ENCODE measurements around the gene SPATA2L. TPM values are rescaled to one million over a fixed set of nuclear protein-coding genes. Genes with fewer than 3 reads are reported as not detected.

SPATA2L gene
- total and polyA plus RNA-seq, 2 of the 13 experiments (the other 11 are each of a cell fraction or from before 2014, with no cell fraction given), result 9.1 to 20.7 TPM

DNA sequence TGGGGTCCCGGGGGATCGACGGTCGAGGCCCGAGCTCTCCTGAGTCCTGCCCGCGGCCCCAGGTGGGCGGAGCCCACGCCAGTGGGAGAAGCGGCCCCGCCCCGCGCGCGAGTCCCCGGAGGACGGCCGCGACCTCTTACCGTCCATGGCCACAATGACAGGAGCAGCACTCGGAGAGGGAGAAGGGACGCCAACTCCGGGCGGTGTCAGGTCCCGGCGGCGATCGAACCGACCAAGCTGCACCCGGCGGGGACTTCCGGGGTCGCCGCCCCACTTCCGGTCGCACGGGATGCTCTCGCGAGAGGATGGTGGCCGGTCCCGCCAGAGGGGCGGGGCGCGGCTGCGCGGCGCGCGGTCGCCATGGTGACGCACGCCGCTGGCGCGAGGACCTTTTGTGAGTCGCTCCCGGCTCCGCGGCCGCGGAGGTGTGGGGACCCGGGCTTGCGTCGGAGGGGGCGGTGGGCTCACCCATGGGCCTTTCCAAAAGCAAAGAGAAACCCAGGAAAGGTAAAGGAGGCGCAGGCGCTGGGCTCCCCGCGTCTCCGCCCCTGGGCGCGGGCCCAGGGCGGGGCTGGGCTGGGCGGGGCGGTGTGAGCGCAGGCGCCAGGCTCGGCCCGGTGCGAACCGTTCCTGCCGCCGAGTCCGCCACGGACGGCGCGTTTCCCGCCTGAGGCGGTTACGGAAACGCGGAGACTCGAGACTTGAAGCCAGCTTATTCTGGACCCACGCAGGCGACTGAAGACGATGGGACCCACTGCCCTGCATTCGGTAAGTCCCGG lies 43.9 kb downstream of the SPATA2L start, which contains the start of the genes CHMP1A and SPATA33 (continued):
- TF ChIP-seq ZC3H4 (CRISPR knock-in tag; IDR thresholded peaks at IDR 0.05; ENCODE audit: borderline replicate concordance) (no peak), GZF1 (CRISPR knock-in tag; IDR thresholded peaks at IDR 0.05) (no peak), ZNF781 (CRISPR knock-in tag; IDR thresholded peaks at IDR 0.05; ENCODE audit: borderline replicate concordance, not compliant biosample characterization) (no peak), POGK (CRISPR knock-in tag; conservative IDR thresholded peaks at IDR 0.05) (peak; percentile 74), ATF3 (CRISPR knock-in tag; IDR thresholded peaks at IDR 0.05) (no peak; the same call in 1 of the 2 replicates), TEAD2 (CRISPR knock-in tag; IDR thresholded peaks at IDR 0.05) (no peak; the same call in 1 of the 2 replicates), SIX1 (CRISPR knock-in tag; IDR thresholded peaks at IDR 0.05; ENCODE audit: borderline replicate concordance) (no peak), SMC3 (IDR thresholded peaks at IDR 0.05; ENCODE audit: low read length) (no peak), KLF13 (CRISPR knock-in tag; IDR thresholded peaks at IDR 0.05) (peak; percentile 77; the same call in 1 of the 2 replicates), ZNF34 (CRISPR knock-in tag; IDR thresholded peaks at IDR 0.05; ENCODE audit: borderline replicate concordance) (0 out of 2 replicates have a peak, but pooled peaks have one; percentile 38), ELF3 (CRISPR knock-in tag; IDR thresholded peaks at IDR 0.05) (peak; percentile 63; the same call in 1 of the 2 replicates), BRF2 (CRISPR knock-in tag; IDR thresholded peaks at IDR 0.05) (no peak), ZNF672 (CRISPR knock-in tag; IDR thresholded peaks at IDR 0.05) (no peak), DPF2 (CRISPR knock-in tag; IDR thresholded peaks at IDR 0.05; ENCODE audit: borderline replicate concordance, low read depth) (no peak), ZNF674 (CRISPR knock-in tag; IDR thresholded peaks at IDR 0.05; ENCODE audit: low read depth) (no peak), PHF5A (CRISPR knock-in tag; IDR thresholded peaks at IDR 0.05; ENCODE audit: low read depth, unreplicated experiment) (peak; percentile 73), XRCC5 (optimal IDR thresholded peaks at IDR 0.05; ENCODE audit: low read length) (peak; percentile 18), HMG20B (CRISPR knock-in tag; conservative IDR thresholded peaks at IDR 0.05) (0 out of 2 replicates have a peak, but pooled peaks have one; percentile 29), PAWR (CRISPR knock-in tag; IDR thresholded peaks at IDR 0.05; ENCODE audit: borderline replicate concordance) (no peak), ZNF292 (CRISPR knock-in tag; IDR thresholded peaks at IDR 0.05; ENCODE audit: borderline replicate concordance, low read depth) (no peak), ZNF282 (IDR thresholded peaks at IDR 0.05; ENCODE audit: partially characterized antibody) (no peak), ZSCAN5A (CRISPR knock-in tag; IDR thresholded peaks at IDR 0.05; ENCODE audit: borderline replicate concordance) (no peak; the same call in 1 of the 2 replicates), EED (CRISPR knock-in tag; IDR thresholded peaks at IDR 0.05) (no peak; the same call in none of the 2 replicates), SETDB1 (CRISPR knock-in tag; IDR thresholded peaks at IDR 0.05; ENCODE audit: borderline replicate concordance) (no peak)
- TF ChIP-seq, protein P1, sequence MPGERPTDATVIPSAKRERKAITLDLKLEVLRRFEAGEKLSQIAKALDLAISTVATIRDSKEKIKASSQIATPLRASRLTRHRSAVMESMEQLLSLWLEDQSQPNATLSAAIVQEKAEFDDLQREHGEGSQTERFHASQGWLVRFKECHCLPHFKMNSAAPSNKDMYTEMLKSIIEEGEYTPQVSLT (CRISPR knock-in tag; IDR thresholded peaks at IDR 0.05; ENCODE audit: borderline replicate concordance, low read depth), result no peak
